GM13976 (cell line): ENCODE results near the gene SMOC1.

Source experiments
- DNase-seq: peaks from one replicate; pipeline ENCODE4 v3.0.0; 2012; ENCODE audit warnings: low spot score
- in situ Hi-C: fragments of 300-500 bp; cut with MboI; formaldehyde crosslinking; loops from one replicate; pipeline ENCODE4 v1.12.0; 2022; ENCODE audit warnings: low sequenced_read_pairs, mixed read lengths, inconsistent platforms; ENCODE audit not compliant: unreplicated experiment
- TF ChIP-seq, protein P1 (sequence below): IDR thresholded peaks from 2 replicates; pipeline ENCODE4 v1.5.1; 2012; ENCODE audit warnings: borderline replicate concordance, mild to moderate bottlenecking; ENCODE audit not compliant: insufficient read depth; ENCODE audit errors: extremely low read depth, missing control alignments, control extremely low read depth

SMOC1 gene

DNA sequence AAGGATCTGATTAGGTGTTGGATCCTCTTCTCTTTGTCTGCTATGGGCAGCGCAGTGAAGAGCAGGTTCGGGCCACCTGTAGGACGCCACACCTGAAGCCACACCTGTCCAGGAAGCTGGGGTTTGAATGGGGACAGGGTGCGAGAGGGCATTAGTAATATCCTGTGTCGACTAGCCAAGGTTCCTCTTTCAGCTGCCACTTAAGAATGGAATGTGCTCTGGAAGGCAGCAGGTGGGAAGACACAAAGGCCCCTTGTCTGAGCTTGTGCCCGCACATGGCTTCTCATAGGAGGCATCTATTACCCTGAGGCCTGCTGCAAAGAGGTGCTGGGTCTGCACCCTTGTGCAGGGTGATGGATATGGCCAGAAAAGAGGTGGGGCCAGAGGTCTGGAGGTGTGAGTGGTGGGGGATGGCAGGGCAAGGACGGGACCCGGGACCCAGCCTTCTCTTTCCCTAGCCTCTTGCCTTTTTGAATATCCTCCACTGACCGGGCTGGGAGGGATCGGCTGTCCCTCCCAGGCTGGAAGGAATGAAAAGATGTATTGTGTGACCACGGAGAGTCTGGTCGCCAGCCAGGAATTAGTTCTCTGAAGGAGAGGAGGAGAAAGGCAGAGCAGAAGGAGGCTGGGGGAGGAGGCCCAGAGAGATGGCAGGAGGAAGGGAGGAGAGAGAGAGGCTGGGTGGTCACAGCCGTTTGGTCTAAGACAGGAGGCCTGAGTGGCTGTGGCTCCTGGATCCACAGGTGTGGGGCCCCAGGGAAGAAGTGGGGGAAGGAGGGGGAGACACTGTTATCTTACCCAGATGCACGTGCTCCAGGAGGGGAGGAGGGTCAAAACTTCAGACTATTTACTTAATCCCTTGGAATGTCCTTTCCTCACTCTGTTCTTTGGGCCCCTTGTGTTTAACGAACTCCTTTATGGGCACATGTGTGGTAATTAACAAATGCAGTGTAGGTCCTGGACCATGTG lies 101.5 kb downstream of the SMOC1 start:
- DNase-seq, result no peak
- in situ Hi-C loops, result no loop called here
- TF ChIP-seq, protein P1, sequence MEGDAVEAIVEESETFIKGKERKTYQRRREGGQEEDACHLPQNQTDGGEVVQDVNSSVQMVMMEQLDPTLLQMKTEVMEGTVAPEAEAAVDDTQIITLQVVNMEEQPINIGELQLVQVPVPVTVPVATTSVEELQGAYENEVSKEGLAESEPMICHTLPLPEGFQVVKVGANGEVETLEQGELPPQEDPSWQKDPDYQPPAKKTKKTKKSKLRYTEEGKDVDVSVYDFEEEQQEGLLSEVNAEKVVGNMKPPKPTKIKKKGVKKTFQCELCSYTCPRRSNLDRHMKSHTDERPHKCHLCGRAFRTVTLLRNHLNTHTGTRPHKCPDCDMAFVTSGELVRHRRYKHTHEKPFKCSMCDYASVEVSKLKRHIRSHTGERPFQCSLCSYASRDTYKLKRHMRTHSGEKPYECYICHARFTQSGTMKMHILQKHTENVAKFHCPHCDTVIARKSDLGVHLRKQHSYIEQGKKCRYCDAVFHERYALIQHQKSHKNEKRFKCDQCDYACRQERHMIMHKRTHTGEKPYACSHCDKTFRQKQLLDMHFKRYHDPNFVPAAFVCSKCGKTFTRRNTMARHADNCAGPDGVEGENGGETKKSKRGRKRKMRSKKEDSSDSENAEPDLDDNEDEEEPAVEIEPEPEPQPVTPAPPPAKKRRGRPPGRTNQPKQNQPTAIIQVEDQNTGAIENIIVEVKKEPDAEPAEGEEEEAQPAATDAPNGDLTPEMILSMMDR, result no peak

DNA sequence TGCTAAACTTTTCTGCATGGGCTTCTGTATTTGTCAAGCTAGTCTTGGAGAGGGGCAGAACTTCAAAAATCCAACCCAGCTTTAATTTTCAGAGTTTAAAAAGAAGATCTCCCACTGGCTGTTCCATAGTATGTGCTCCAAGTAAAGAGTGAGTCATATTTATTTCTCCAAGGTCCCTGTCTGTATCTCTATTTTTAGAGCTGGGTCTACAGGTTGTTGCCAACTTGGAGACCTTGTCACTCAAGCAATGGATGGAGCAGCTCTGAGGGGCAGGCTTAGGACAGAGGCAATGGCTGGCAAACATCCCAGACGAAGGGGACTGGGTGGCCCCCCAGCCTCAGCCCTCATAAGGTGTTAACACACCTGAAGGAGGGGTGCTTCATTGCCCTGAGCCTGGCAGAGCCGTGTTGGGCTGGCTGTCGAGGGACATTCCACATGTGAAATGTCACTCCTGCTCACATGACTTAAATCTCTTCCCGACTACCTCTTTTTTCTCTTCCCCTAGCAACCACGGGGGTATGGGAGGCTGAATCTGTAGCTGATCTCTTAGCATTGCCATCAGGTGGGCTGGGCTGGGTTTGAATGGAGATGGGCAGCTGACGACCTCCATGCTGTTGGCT lies 103.1 kb downstream of the SMOC1 start:
- TF ChIP-seq, protein P1, result no peak
- no peak for DNase-seq

DNA sequence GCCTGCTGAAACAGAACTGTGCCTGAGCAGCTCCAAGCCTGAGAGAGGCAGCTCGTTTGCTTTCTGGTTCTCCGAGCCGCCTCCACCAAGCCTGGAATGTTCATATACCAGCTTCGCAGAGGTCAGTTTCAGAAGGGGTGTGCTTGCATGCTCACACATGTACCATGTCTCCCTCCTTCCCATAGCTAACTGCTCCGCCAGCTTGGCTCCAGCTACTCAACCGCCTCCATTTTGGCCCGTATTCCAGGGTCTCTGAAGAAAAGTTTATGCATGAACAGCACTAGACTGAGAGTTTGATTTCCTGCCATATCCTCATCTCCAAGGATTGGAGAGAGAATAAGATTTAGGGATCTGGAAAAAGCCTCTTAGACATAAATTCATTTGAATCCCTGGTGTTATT lies 103.7 kb downstream of the SMOC1 start:
- in situ Hi-C loops, result no loop called here
- DNase-seq, result no peak
- TF ChIP-seq, protein P1, result no peak

More for the DNA sequence above, 103.1 kb downstream of the SMOC1 start:
- in situ Hi-C loops, result no loop called here

DNA sequence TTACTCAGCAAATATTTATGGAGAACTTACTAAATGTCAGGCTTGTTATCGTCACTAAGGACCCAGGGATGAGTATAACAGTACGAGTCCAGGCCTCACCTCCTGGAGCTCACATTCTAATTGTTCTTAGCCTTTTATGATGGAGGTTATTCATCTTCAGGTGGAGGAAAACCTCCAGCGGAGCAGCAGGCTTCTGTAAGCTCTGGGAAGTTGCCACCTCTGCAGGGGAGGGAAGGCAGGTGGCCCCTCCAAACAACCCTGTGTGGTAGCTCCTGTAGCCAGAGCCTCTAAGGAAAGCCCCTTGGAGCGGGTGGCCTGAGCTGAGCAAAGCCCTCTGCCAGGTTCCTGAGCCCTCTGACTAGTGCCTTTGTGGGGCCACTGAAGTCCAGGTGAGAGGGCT lies 104.1 kb downstream of the SMOC1 start:
- TF ChIP-seq, protein P1, result no peak
- in situ Hi-C loops, result no loop called here
- DNase-seq, result no peak

DNA sequence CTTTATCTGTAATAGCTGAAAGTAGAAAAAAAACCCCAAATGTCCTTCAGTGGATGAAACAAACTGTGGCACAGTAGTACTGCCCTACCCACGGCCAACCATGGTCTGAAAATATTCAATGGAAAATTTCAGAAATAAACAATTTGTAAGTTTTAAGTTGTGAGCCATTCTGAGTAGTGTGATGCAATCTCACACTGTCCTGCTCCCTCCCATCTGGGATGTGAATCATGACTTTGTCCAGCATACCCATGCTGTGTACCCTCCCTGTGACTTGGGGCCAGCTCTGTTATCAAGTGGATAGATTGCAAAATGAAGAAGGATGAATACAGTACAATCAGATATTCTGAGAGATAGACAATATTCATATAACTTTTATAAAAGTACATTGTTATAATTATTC lies 106.2 kb downstream of the SMOC1 start:
- no peak for DNase-seq
- in situ Hi-C loops, result no loop called here
- TF ChIP-seq, protein P1, result no peak

DNA sequence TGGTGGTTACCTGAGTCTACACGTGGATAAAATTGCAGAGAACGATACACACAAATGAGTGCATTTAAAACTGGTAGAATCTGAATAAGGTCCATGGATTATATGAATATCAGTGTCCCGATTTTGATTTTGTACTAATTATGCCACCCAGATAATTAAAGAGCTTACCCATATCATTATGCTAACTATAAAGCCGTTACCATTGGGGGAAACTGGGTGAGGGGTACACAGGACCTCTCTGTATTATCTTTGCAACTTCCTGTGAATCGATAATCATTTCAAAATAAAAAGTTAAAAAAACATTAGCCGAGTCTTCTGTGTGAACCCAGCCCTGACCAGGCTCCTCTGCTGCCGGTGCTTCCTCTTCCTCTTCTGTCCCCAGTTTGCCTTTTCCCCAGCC lies 107.1 kb downstream of the SMOC1 start:
- no peak for DNase-seq
- in situ Hi-C loops, result no loop called here
- TF ChIP-seq, protein P1, result no peak
